Suprapubic skin (tissue), 4 donors: ENCODE results near the gene AAMP. TPM values are rescaled to one million over a fixed set of nuclear protein-coding genes. Genes with fewer than 3 reads are reported as not detected.
"Not testable (repeated sequence)": the region's sequence is repeated elsewhere in the genome, so short reads cannot be mapped to it uniquely, and the experiment has no call there.

Source experiments
- DNase-seq, 2 donors: peaks; one replicate each; pipeline ENCODE4 v3.0.0-alpha.2; 2019; ENCODE audit warnings: low spot score in 2 of 2
- H3K27ac ChIP-seq: fragments of 200-600 bp; sonication (generic); one replicate; pipeline ENCODE4 v1.5.1; 2019
- H3K27me3 ChIP-seq: fragments of 200-600 bp; sonication (generic); one replicate; pipeline ENCODE4 v1.5.1; 2019
- H3K36me3 ChIP-seq: fragments of 200-600 bp; sonication (generic); one replicate; pipeline ENCODE4 v1.5.1; 2019
- H3K4me1 ChIP-seq: fragments of 200-600 bp; sonication (generic); one replicate; pipeline ENCODE4 v1.5.1; 2019
- H3K4me3 ChIP-seq: fragments of 200-600 bp; sonication (generic); one replicate; pipeline ENCODE4 v1.5.1; 2019; ENCODE audit warnings: mild to moderate bottlenecking
- H3K9me3 ChIP-seq: fragments of 200-600 bp; sonication (generic); one replicate; pipeline ENCODE4 v1.5.1; 2019
- CTCF ChIP-seq, 2 donors: fragments of 200-600 bp in 1 of 2; fragments of 450-650 bp in 1 of 2; sonication (generic) in 1 of 2; IDR thresholded peaks; one replicate each; pipeline ENCODE4 v1.5.1; 2016 to 2019; ENCODE audit warnings: antibody characterized with exemption in 2 of 2, mild to moderate bottlenecking in 1 of 2, moderate library complexity in 1 of 2
- EP300 ChIP-seq: sonication (generic); formaldehyde crosslinking; IDR thresholded peaks from one replicate; pipeline ENCODE4 v1.6.1; 2017; ENCODE audit warnings: antibody characterized with exemption
- POLR2A ChIP-seq, 2 donors: fragments of 450-650 bp; IDR thresholded peaks; one replicate each; pipeline ENCODE4 v1.6.1; 2017; ENCODE audit warnings: antibody characterized with exemption in 2 of 2, mild to moderate bottlenecking in 2 of 2, moderate library complexity in 2 of 2
- POLR2AphosphoS5 ChIP-seq, 3 donors: sonication (generic); formaldehyde crosslinking; IDR thresholded peaks; one replicate each; pipeline ENCODE4 v1.6.1; 2017; ENCODE audit warnings: antibody characterized with exemption in 3 of 3
- WGBS: methylation state at CpG from one replicate; pipeline ENCODE4 v1.1.5; 2018; 5-methylcytosine and 5-hydroxymethylcytosine counted together
- total RNA-seq, 4 donors: library from RNA; depleted of rRNA; stranded (reverse); fragments of >200 nt; gene quantifications; one replicate each; pipeline ENCODE4 v1.1.0, GENCODE V29; 2016

Gene AAMP
- total RNA-seq = 100 to 1,000 TPM; 103 to 154 (median 144) TPM

- Histone ChIP-seq H3K27me3 (no peaks in the 10 kb centered on the region), H3K36me3 (peaks cover 43% of the 10 kb centered on the region), H3K4me3 (peak within 1 kb of the TSS; percentile 79), H3K27ac (peak within 1 kb of the TSS; percentile 85), H3K9me3 (no peaks in the 10 kb centered on the region), H3K4me1 (peaks cover 53% of the 10 kb centered on the region)
- TF ChIP-seq CTCF (IDR thresholded peaks at IDR 0.05) (peak in 1 of 2 donors; percentile 18), POLR2A (IDR thresholded peaks at IDR 0.05) (peak in 1 of 2 donors; percentile 75), POLR2AphosphoS5 (IDR thresholded peaks at IDR 0.05) (peak in 2 of 3 donors; percentile 41 to 55), EP300 (no peak)
- DNase-seq = peak; percentile 100
- WGBS = 0% methylated on average over 37 of the region's 64 CpGs
Observed at GRCh38 chr2:218269900-218270720, at the start of gene AAMP, which contains the start of gene PNKD. Gene AAMP (minus strand): TSS chr2:218270137. CDS start chr2:218270086, 51 bp downstream. Gene PNKD (plus strand): TSS chr2:218270519. CDS start chr2:218270536, 17 bp downstream.

- peaks cover 34% of the 10 kb centered on the region for H3K4me1 ChIP-seq
- no peaks in the 10 kb centered on the region for H3K36me3 ChIP-seq
- no peaks in the 10 kb centered on the region for H3K27me3 ChIP-seq
- no peaks in the 10 kb centered on the region for H3K9me3 ChIP-seq
- WGBS = 83% methylated on average over 7 of the region's 7 CpGs
- no peak for DNase-seq
- no peak overlapping the region for H3K4me3 ChIP-seq
- no peak for TF ChIP-seq CTCF (IDR thresholded peaks at IDR 0.05)
- TF ChIP-seq POLR2AphosphoS5 (IDR thresholded peaks at IDR 0.05) = no peak
- TF ChIP-seq EP300 = no peak
- H3K27ac ChIP-seq = no peak overlapping the region
Observed at GRCh38 chr2:218318241-218318640, 48.3 kb upstream of the AAMP start.

- DNase-seq = no peak
- H3K27ac ChIP-seq = no peak overlapping the region
- TF ChIP-seq POLR2A (IDR thresholded peaks at IDR 0.05) = no peak
- TF ChIP-seq CTCF (IDR thresholded peaks at IDR 0.05) = no peak
- no peak for TF ChIP-seq EP300
- no peak for TF ChIP-seq POLR2AphosphoS5 (IDR thresholded peaks at IDR 0.05)
- H3K27me3 ChIP-seq = no peaks in the 10 kb centered on the region
- no peak overlapping the region for H3K4me3 ChIP-seq
- peaks cover 31% of the 10 kb centered on the region for H3K4me1 ChIP-seq
- WGBS = 95% methylated on average over 4 of the region's 4 CpGs
- no peaks in the 10 kb centered on the region for H3K9me3 ChIP-seq
- H3K36me3 ChIP-seq = no peaks in the 10 kb centered on the region
Observed at GRCh38 chr2:218317835-218318234, 47.9 kb upstream of the AAMP start.

GRCh38 chr2:218317303-218317630 lies 47.3 kb upstream of the AAMP start:
- Histone ChIP-seq H3K4me1 (peaks cover 26% of the 10 kb centered on the region), H3K27me3 (no peaks in the 10 kb centered on the region), H3K27ac (no peak overlapping the region), H3K36me3 (no peaks in the 10 kb centered on the region), H3K4me3 (no peak overlapping the region), H3K9me3 (no peaks in the 10 kb centered on the region)
- DNase-seq = no peak
- TF ChIP-seq EP300 (no peak), CTCF (IDR thresholded peaks at IDR 0.05) (no peak)
- WGBS = 100% methylated on average over 1 of the region's 1 CpG

- H3K27me3 ChIP-seq = no peaks in the 10 kb centered on the region
- no peak for TF ChIP-seq POLR2AphosphoS5 (IDR thresholded peaks at IDR 0.05)
- TF ChIP-seq EP300 = no peak
- no peak for TF ChIP-seq POLR2A (IDR thresholded peaks at IDR 0.05)
- TF ChIP-seq CTCF (IDR thresholded peaks at IDR 0.05) = no peak
- H3K4me1 ChIP-seq = peaks cover 11% of the 10 kb centered on the region
- H3K36me3 ChIP-seq = no peaks in the 10 kb centered on the region
- no peaks in the 10 kb centered on the region for H3K9me3 ChIP-seq
- 79% methylated on average over 8 of the region's 8 CpGs for WGBS
- H3K4me3 ChIP-seq = no peak overlapping the region
- no peak for DNase-seq
- no peak overlapping the region for H3K27ac ChIP-seq
Observed at GRCh38 chr2:218315397-218315796, 45.5 kb upstream of the AAMP start.

- WGBS = 93% methylated on average over 4 of the region's 4 CpGs
- not testable (repeated sequence) for H3K27me3 ChIP-seq, H3K9me3 ChIP-seq, H3K27ac ChIP-seq, H3K4me1 ChIP-seq, H3K4me3 ChIP-seq, DNase-seq, H3K36me3 ChIP-seq
Observed at GRCh38 chr2:218314764-218315163, 44.8 kb upstream of the AAMP start.
